HCT116 (cell line): Measurements from ENCODE around the gene HLA-DRB5.

Source experiments
- CBX3 ChIP-seq: IDR thresholded peaks from 2 replicates; pipeline ENCODE4 v1.6.1; 2012; ENCODE audit warnings: low read depth
- CEBPB ChIP-seq: IDR thresholded peaks from 2 replicates; pipeline ENCODE4 v1.6.1; 2012; ENCODE audit warnings: low read depth
- CTCF ChIP-seq, 3 experiments: fragments of 200-600 bp in 1 of 3; sonication (generic) in 1 of 3; IDR thresholded peaks in 2 of 3; conservative IDR thresholded peaks in 1 of 3; 2 replicates each; pipeline ENCODE4 v1.5.1; 2012 to 2017; ENCODE audit warnings: low read depth in 2 of 3, low read length in 2 of 3, antibody characterized with exemption in 1 of 3, borderline replicate concordance in 1 of 3, control low read depth in 1 of 3, mild to moderate bottlenecking in 1 of 3, mixed read lengths in 1 of 3, mixed run types in 1 of 3, moderate library complexity in 1 of 3; ENCODE audit not compliant: insufficient read depth in 1 of 3
- EZH2 ChIP-seq: fragments of 200-600 bp; sonication (generic); IDR thresholded peaks from 2 replicates; pipeline ENCODE4 v1.6.1; 2017; ENCODE audit warnings: antibody characterized with exemption, mixed run types
- EZH2phosphoT487 ChIP-seq: fragments of 200-600 bp; IDR thresholded peaks from 2 replicates; pipeline ENCODE4 v1.6.1; 2018; ENCODE audit warnings: antibody characterized with exemption, borderline replicate concordance
- FOSL1 ChIP-seq: IDR thresholded peaks from 2 replicates; pipeline ENCODE4 v1.6.1; 2012; ENCODE audit warnings: low read depth
- POLR2A ChIP-seq: IDR thresholded peaks from 2 replicates; pipeline ENCODE4 v1.7.0; 2011; ENCODE audit warnings: borderline replicate concordance; ENCODE audit not compliant: insufficient read depth, insufficient read length; ENCODE audit errors: extremely low read depth
- POLR2AphosphoS5 ChIP-seq: IDR thresholded peaks from 2 replicates; pipeline ENCODE4 v1.6.1; 2011; ENCODE audit warnings: mild to moderate bottlenecking, low read depth, low read length, moderate library complexity
- RAD21 ChIP-seq: IDR thresholded peaks from 2 replicates; pipeline ENCODE4 v1.6.1; 2012; ENCODE audit warnings: low read depth, mild to moderate bottlenecking
- SIN3A ChIP-seq: IDR thresholded peaks from 2 replicates; pipeline ENCODE4 v1.6.1; 2012; ENCODE audit warnings: low read depth
- YY1 ChIP-seq: IDR thresholded peaks from 2 replicates; pipeline ENCODE4 v1.6.1; 2011; ENCODE audit warnings: low read length, low read depth, moderate library complexity, mild to moderate bottlenecking; ENCODE audit not compliant: insufficient replicate concordance; ENCODE audit errors: extremely low read depth

GRCh38 chr6:32554116-32554965, 24.3 kb upstream of the HLA-DRB5 start:
- no peak for TF ChIP-seq EZH2phosphoT487
- no peak for TF ChIP-seq POLR2A
- no peak for TF ChIP-seq POLR2AphosphoS5
- no peak for TF ChIP-seq CTCF (IDR thresholded peaks at IDR 0.05 in 2 of 3, conservative IDR thresholded peaks at IDR 0.05 in 1 of 3; ENCODE audit: borderline replicate concordance in 1 of 3, insufficient read depth in 1 of 3, low read depth in 2 of 3, low read length in 2 of 3)
- no peak for TF ChIP-seq YY1
- TF ChIP-seq RAD21, result no peak
- no peak for TF ChIP-seq SIN3A
- TF ChIP-seq FOSL1, result no peak
- TF ChIP-seq CBX3, result no peak
- TF ChIP-seq CEBPB, result no peak
- TF ChIP-seq EZH2, result no peak
